Tibial nerve (tissue), 4 donors: ENCODE measurements around the gene OR9A4.

Experiments
- EP300 ChIP-seq, 2 donors: sonication (generic); formaldehyde crosslinking; IDR thresholded peaks; one replicate each; pipeline ENCODE4 v1.6.1; 2017; ENCODE audit warnings: antibody characterized with exemption in 2 of 2, mild to moderate bottlenecking in 1 of 2
- TF ChIP-seq, protein P1 (sequence below), 5 experiments: fragments of 200-600 bp in 3 of 5; fragments of 450-650 bp in 2 of 5; sonication (generic) in 3 of 5; IDR thresholded peaks; one replicate each; pipeline ENCODE4 v1.5.1; 2016 to 2019; ENCODE audit warnings: antibody characterized with exemption in 5 of 5, mild to moderate bottlenecking in 3 of 5, moderate library complexity in 2 of 5

DNA sequence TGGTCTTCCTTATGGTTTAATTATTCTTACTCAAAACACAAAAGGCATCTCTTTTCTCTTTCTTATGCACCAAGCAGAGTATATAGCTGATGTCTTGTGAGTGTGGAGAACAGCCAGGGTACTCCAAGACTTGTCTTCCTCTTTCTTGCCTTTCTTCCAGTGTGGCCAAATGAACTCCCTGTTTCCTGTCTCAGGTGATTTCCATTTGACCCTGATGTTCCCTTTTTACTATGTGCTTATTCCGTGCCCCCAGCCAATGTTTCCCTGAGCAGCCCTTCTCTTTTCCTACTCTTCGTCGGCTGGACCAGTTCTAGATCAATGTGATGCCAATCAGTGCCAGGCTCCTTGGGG is 12.6 kb downstream of the OR9A4 start:
- TF ChIP-seq, protein P1, sequence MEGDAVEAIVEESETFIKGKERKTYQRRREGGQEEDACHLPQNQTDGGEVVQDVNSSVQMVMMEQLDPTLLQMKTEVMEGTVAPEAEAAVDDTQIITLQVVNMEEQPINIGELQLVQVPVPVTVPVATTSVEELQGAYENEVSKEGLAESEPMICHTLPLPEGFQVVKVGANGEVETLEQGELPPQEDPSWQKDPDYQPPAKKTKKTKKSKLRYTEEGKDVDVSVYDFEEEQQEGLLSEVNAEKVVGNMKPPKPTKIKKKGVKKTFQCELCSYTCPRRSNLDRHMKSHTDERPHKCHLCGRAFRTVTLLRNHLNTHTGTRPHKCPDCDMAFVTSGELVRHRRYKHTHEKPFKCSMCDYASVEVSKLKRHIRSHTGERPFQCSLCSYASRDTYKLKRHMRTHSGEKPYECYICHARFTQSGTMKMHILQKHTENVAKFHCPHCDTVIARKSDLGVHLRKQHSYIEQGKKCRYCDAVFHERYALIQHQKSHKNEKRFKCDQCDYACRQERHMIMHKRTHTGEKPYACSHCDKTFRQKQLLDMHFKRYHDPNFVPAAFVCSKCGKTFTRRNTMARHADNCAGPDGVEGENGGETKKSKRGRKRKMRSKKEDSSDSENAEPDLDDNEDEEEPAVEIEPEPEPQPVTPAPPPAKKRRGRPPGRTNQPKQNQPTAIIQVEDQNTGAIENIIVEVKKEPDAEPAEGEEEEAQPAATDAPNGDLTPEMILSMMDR (IDR thresholded peaks at IDR 0.05) = no peak
- TF ChIP-seq EP300 (IDR thresholded peaks at IDR 0.05) = no peak
